Measurements from ENCODE around the gene MTIF2.
"Not testable (repeated sequence)": the region's sequence is repeated elsewhere in the genome, so short reads cannot be mapped to it uniquely, and the experiment has no call there.

The MTIF2 gene

DNA sequence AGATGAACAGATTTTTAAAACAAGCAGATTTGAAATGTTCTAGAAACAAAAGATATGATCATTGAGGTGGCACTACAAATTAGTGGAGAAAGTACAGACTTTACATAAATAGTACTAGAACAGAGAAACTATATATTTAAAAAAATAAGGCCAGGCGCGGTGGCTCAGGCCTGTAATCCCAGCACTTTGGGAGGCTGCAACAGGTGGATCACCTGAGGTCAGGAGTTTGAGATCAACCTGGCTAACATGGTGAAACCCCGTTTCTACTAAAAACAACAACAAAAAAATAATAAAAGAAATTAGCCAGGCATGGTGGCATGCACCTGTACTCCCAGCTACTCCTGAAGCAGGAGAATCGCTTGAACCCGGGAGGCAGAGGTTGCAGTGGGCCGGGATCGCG, 82.2 kb downstream of the MTIF2 start:
- not testable (repeated sequence) for DNase-seq

All from islet precursor cell (in vitro differentiated cells).